ENCODE data around the gene DOCK7.
"Not testable (repeated sequence)": the region's sequence is repeated elsewhere in the genome, so short reads cannot be mapped to it uniquely, and the experiment has no call there.

The DOCK7 gene, protein sequence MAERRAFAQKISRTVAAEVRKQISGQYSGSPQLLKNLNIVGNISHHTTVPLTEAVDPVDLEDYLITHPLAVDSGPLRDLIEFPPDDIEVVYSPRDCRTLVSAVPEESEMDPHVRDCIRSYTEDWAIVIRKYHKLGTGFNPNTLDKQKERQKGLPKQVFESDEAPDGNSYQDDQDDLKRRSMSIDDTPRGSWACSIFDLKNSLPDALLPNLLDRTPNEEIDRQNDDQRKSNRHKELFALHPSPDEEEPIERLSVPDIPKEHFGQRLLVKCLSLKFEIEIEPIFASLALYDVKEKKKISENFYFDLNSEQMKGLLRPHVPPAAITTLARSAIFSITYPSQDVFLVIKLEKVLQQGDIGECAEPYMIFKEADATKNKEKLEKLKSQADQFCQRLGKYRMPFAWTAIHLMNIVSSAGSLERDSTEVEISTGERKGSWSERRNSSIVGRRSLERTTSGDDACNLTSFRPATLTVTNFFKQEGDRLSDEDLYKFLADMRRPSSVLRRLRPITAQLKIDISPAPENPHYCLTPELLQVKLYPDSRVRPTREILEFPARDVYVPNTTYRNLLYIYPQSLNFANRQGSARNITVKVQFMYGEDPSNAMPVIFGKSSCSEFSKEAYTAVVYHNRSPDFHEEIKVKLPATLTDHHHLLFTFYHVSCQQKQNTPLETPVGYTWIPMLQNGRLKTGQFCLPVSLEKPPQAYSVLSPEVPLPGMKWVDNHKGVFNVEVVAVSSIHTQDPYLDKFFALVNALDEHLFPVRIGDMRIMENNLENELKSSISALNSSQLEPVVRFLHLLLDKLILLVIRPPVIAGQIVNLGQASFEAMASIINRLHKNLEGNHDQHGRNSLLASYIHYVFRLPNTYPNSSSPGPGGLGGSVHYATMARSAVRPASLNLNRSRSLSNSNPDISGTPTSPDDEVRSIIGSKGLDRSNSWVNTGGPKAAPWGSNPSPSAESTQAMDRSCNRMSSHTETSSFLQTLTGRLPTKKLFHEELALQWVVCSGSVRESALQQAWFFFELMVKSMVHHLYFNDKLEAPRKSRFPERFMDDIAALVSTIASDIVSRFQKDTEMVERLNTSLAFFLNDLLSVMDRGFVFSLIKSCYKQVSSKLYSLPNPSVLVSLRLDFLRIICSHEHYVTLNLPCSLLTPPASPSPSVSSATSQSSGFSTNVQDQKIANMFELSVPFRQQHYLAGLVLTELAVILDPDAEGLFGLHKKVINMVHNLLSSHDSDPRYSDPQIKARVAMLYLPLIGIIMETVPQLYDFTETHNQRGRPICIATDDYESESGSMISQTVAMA (N-terminal part only)

DNA sequence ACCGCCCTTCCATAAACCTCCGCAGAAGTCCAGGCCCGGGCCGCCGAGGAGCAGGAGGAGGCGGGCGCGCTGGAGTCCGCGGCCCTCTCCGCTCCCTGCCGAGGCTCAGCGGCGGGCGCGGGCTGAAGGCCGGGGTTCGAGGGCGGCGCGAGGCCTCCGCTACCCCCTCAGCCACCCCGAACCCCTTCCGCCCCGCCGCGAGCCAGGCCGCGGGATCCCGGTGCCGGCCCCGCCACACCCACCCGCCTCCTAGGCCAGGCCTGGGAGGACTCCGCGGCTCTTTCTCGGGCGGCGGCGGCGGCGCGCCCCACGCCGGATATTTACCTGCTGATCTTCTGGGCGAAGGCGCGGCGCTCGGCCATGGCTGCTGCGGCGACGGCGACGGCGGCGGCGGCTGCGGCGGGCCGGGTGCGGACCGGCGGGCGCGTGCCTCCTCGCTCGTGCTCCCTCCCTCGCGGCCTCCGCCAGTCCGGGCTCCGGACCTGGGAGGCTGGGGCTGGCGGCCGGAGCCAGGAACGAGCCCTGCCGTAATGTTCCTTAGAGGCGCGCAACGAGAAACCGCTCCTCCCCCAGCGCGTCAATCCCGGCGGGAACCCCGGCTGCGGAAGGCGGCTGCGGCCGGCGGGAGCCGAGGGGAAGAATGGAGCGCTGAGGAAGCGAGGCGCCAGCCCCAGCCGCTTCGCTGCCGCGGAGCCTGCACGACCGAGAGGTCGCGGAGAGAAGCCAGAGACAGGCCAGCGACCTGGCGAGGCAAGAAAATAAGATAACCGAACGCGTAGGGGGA, at the start of gene DOCK7:
TSS of gene DOCK7 (minus strand) at position 484 of the 784 bp plus-strand sequence. CDS start at position 362, 122 bp downstream.
- peak; percentile 70 for DNase-seq

DNA sequence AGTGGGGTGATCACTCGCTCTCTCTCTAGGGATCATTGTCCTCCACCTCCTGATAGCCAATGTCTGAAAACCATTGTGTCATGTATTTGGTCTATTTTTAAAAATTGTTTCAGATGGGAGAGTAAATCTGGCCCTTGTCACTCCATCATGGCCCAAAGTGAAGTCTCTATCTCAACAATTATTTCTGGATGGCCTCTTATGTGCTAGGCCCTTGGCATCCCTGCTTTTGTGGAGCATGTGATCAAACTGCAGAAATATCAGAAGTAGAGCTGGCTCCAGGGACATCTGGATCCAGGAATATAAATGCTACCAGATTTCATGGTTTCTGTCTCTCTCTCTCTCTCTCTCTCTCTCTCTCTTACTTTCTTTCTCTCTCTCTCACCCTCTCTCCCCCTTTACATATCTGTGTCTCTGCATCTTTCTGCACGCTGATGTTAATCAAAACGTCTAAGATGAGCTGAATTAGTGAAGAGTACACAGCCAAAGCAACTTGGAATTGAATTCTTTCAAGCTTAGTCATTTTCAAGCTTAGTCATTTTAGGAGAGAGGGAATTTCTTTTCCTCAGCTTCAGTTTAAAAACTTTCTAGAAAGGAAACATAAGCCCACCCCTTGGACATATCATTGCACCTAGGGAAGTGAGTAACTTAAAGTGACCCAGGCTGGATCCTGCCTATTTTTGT, 47.4 kb upstream of the DOCK7 start:
- no peak for DNase-seq

DNA sequence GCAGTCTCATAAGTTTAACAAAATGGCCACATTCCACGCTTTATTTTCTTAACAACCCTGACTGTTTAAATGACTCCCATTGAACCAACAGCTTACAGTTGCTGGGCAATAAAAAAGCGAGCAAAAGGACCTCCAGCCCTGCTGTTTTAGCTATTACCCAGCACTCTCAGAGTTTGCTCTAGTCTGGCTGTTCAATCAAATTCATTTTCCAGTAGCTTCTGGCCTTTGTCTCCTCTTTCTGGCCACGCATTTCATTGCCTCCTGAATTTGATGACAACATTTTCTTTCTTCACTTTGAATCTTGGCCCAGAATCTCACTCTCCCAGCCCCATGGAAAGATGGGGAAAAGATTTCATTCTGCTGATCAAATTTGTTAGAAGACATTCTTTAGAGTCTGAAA, 44.1 kb upstream of the DOCK7 start:
- DNase-seq, result no peak

DNA sequence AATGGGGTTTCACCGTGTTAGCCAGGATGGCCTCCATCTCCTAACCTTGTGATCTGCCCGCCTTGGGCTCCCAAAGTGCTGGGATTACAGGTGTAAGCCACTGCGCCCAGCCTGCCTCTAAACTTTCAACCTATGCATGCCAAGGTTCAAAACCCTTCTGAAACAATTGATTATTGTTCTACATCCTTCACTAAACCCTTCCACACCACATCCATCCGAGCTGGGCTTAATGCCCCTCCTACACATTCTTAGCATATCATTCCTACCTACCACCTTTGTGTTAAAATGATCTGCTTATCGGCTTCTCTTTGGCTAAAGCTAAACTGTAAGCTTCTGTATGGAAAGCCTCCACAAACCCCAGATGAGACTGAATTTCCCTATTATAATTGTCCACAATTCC, 40.8 kb upstream of the DOCK7 start:
- DNase-seq, result no peak

DNA sequence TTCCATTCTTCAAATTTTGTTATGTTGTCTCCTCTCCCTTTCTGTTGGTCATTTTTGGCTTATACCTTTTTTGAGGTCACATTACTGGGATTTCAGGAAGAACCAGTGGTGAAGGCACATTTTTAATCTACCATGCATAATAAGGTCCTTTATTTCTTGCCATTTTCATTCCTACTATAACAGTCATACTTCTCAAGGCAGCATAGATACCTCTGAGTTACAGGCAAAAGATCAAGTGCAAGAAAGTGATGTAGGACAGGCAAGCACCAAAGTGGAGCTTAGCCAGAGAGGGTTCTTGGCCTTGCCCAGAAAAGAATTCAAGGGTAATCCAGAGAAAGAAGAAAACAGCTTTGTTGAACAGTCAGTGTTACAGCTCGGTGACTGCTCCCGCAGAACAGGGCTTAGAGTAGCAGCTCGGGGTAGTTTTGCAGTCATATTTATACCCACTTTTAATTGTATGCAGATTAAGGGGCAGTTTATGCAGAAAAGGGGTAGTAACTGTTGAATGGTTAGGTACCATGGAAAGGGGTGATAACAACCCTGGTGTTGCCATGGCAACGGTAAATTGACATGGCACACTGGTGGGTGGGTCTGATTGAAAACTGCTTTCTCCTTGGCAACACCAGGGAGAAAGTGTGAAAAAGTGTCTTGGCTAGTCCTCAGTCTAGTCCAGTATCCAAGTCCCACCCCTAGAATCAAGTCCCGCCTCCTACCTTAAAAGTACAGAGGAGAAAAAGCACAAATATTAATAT, 39.6 kb upstream of the DOCK7 start:
- DNase-seq, result no peak

DNA sequence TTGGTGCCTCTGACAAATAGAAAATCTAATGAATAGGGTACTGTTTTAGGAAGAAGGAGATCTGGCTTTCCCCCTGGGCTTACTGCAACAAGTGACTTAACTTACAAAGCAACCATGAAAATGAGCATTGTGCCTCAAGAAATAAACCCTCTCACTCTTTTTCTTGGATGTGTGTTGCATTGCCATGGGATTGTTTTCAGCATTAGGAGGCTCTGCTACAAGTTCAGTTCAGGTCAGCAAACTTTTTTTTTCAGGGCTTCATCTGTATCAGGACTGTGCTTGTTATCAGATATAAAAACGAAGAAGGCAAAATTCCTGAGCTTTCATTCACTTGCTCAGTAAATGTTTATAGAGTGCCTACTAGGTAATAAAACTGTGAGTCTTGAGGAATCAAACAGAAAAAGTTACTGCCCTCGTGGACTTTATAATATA, 37.8 kb upstream of the DOCK7 start:
- DNase-seq, result no peak

DNA sequence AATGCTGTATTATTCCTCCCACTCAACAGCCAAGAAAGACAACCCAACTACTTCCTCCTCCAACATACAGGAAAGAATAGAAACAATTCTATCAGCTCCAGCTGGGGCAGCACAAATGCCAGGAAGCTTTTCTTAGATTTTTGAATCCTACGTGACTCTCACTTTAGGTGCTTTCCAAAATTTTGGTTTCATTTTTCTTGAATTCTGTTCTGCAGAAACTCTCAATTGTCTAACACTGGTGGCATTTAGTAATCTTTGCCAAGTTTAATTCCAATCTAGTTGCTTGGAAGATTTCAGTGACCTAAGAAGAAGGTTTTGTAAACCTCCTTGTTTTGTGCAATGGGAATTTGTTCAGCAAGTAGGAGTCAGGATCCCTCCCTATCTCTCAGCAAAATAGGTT, 37.1 kb upstream of the DOCK7 start:
- DNase-seq, result no peak

DNA sequence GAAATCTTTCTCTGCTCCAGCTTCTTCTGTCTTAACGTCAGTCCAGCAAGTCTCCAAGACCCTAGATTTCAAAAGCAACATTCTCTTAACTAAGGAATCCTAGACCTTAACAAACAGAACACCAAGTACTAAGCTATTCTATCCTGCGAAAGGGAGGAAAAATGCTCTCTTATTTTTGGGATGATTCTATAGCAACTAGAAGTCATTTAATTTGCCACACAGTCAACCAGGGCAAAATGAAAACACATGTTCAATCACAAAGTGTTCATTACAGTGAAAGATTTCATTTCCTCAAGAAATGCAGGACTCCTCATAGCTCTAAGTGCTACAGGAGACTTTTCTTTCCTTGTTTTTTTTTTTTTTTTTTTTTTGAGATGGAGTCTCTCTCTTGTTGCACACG, 36.2 kb upstream of the DOCK7 start:
- DNase-seq, result no peak

DNA sequence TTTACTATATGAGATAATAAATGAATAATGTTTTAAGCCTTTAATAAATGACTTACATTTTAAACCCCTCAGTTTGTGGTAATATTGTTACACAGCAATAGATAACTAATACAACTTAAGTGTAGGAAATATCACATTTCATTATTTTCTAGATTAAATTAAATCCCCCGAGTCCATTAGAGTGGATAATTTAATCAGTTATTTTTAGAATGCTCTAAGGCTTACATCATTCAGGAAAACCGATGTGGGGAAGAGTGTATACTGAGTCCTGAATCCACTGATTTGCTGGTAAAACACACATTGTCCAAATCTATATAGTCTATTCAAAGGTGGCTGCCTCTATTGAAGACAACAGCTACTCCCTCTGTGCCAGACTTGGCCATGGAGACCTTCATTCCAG, 35.7 kb upstream of the DOCK7 start:
- DNase-seq, result no peak

DNA sequence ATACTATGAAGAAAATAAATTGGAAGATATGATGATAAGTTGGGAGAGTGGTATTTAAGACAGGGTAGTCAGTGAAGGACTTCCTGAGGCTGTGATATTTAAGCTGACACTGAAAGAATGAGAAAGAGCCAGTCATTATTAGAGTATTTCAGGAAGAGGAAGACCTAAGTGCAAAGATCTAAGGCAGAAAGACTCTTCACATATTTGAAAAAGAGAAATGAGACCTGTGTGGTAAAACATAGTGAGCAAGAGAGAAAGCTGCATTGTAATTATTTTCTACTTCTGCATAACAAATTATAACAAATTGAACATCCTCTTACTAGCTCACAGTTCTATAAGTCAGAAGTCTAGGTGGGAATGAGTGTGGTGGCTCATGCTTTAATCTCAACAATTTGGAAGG, 34.6 kb upstream of the DOCK7 start:
- no peak for DNase-seq

DNA sequence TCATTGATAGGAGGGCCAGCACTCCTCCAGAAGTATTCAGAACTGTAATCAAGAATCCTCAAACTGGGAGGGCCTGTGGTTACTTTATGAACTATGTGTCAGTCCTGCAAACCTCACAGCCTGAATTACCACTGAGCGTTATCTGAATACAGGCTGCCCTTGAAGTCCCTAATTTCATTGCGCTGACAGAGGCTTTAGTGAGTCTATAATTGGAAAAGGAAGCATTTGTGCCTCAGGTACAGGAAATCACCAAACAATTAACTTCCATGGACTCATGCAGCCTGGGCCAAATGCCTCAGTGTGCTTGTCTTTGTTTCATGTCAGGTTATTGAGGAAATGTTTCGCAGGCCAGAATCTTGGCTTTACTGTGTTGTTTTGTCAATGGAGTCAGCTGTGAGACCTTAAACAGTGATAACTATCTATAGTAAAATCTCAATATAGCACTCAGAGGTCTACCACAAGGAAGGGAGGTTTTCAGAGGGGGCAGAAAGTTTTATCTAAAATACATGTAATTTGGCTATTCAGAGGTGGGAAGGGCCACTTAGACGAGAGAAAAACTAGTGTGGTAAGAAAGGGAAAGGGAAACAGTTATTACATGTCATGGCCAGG, 32.9 kb upstream of the DOCK7 start:
- DNase-seq, result no peak

DNA sequence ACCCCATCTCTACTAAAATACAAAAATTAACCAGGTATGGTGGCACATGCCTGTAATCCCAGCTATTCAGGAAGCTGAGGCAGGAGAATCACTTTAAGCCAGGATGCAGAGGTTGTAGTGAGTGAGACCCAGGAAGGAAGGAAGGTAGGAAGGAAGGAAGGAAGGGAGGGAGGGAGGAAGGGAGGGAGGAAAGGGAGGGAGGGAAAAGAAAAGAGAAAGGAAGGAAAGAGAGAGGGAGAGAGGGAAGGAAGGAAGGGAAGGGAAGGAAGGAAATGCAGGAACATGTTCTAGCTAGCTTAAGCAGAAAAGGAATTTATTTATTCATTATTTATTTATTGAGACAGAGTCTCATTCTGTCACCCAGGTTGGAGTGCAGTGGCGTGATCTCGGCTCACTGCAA, 30.2 kb upstream of the DOCK7 start:
- DNase-seq, result not testable (repeated sequence)

DNA sequence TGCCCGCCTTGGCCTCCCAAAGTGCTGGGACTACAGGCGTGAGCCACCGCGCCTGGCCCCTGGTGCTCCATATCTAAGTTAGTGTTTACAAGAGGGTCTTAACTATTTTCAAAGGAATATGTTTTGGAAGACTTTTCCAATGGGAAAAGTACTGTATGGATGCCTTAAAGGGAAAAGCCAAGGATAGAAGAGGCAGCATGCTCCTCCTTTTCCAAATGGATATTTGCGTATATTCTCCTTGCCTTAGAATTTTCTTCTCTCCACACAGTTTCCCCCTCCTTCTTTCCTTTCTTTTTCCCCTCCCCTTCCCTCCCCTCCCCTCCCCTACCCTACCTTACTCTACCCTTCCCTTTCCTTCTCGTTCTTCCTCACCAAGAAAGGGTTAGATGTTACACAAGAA, 29.3 kb upstream of the DOCK7 start:
- no peak for DNase-seq

DNA sequence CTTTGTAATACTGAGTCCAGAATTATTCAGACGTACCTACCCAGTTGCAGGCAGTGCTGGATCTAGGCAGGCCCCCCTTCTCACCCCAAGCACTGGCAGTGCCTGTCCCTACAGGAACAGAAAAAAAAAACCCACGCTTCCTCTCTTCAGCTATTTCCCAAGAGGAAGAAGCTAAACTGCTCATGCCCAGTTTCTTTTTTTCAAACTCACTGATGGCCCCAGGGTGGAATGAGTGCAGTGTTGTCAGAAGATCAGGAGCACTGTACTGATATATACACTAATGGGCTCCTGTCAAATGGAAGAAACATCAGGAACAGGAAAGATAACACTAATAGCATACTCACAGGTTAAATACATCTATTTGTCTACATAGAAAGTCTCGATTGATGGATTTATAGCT, 28.2 kb upstream of the DOCK7 start:
- DNase-seq, result peak; percentile 54

DNA sequence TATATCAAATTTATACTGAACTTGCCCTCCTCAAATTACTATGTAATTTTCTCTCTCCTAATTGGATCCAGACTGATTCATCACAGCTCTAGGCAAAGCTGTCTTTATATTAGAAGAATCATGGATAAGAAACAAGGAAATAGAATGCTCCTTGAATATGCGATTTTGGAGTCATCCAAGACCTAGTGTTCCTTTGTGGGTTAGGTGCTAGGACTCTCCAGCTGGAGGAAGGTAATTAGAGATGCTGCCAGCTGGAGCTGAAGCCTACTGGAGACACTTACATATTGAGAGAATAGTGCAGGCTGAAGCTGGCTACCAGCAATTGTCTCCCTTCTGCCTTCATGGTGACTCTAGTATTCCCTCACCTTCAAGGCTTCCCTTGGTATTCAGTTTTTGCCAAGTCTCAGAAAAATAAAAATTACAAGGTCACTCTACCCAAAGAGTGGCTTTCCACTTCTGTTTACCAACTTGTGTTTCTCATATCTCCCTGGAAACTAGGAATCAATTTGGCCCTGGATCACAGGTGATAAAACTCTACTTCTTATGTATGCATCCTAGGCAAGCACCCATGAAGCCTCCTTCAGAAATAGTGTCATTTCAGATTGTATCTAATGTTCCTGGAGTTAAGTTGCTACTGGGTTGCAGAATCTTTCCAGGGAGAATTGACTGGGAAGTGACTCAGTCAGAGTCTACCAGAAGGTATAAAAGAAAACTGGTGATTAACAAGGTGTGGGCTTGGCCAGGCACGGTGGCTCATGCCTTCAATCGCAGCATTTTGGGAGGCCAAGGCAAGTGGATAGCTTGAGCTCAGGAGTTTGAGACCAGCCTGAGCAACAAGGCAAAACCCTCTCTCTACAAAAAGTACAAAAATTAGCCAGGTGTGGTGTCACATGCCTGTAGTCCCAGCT, 24.4 kb upstream of the DOCK7 start:
- peak; percentile 90 for DNase-seq

DNA sequence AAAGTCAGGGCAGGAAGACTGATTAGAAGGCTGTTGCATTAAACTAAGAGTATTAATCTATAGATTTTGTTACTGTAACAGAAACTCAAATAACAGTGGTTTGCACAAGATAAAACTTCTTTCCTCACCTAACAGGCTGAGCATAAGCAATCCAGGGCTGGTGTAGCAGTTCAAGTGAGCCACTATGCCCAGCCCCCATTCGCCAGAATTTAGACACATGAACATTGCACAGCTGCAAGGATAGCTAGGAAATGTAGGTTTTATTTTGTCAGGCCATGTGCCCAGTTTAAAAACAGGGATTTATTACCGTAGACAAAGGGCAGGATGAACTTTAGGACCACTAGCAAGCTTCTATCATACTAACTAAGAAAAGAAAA, 19.5 kb upstream of the DOCK7 start:
- no peak for DNase-seq

DNA sequence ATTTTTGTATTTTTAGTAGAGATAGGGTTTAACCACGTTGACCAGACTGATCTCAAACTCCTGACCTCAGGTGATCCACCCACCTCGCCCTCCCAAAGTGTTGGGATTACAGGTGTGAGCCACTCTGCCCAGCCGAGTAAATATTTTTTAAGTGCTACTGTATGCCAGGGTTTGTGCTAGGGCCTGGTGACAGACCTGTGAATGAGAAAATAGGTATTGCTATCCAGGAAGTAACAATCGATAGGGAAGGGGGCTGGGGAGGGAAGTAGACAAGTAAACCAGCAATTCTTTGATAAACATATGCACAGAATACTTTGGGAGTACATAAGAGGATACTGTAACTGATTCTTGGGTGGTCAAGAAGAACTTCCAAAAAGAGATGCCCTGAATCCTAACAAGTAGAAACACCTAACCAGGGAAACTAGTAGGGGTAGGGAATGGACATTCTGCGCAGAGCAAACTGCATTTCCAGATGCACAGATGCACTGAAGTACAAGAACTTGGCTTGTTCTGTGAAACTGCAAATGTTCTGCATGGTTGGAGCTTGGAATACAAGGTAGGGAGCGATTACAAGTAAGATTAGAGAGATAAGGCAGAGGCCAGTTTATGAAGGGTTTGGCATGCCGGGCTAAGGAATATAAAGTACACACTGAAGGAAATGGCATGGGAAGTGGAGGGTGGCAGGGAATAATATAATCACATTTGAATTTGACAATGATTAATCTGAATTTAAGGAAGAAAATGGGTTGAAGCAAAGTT, 19.0 kb upstream of the DOCK7 start:
- no peak for DNase-seq

DNA sequence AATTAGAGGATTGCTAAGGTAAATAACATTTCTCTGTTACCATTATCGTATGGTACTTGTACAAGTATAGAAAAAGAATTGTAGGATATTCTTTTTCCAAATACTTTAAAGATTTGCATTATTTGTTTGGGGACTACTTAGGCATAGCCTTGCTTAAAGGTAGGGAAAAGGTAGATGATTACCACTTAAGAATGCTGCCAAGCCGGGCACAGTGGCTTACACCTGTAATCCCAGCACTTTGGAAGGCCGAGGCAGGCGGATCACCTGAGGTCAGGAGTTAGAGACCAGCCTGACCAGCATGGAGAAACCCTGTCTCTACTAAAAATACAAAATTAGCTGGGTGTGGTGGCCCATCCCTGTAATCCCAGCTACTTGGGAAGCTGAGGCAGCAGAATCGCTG, 10.0 kb upstream of the DOCK7 start:
- DNase-seq, result not testable (repeated sequence)

DNA sequence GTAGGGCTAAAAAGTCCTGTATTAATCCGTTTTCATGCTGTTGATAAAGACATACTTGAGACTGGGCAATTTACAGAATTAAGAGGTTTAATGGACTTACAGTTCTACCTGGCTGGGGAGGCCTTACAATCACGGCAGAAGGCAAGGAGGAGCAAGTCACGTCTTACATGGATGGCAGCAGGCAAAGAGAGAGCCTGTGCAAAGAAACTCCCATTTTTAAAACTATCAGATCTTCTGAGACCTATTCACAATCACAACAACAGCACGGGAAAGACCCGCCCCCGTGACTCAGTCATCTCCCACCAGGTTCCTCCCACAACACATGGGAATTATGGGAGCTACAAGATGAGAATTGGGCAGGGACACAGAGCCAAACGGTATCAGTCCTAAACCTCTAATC, 6.3 kb upstream of the DOCK7 start:
- DNase-seq, result not testable (repeated sequence)
